NOMO-1 treated with DMSO at 0.1 percent for 48 hours (cell line): ENCODE measurements around the gene JAG1.
"Not testable (repeated sequence)": the region's sequence is repeated elsewhere in the genome, so short reads cannot be mapped to it uniquely, and the experiment has no call there.

Source experiments
- DNase-seq: peaks from one replicate; lab custom pipeline; 2025; ENCODE audit not compliant: unreplicated experiment; lab: John Stamatoyannopoulos, UW

Gene JAG1

DNA sequence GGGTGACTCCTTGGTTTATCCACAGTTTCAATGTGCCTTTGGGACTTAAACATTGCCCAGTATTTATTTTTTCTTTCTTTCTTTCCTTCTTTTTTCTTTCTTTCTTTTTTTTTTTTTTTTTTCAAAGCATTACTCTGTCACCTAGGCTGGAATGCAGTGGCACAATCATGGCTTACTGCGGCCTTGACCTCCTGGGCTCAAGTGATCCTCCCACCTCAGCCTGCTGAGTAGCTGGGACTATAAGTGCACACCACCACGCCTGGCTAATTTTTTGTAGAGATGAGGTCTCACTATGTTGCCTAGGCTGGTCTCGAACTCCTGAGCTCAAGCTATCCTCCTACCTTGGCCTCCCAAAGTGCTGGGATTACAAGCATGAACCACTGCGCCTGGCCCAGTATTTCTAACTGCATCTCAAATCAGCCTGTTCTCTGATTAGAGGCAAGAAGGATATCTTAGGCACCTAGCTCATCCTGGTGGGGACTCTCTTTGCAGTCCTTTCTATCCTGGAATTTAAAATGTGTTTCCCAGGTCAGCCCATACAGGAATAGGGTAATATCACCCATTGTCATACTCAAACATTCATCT lies 56.2 kb downstream of the JAG1 start:
- DNase-seq = not testable (repeated sequence)

DNA sequence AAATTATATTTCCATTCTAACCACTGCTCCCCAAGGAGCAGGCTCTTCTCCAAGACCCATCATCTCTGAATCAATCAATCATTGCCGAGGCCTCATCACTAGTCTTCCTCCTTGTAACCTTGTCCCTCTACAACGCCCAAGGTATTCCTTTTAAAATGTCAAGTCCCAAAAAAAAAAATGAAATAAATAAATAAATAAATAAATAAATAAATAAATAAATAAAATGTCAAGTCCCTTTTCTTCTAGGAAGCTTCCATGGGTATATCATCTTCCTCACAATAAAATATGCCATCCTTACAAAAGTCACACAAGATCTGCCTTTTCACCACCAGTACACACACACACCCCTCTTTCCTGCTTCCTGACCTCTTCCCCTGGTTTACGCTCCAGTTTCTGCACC lies 57.6 kb downstream of the JAG1 start:
- DNase-seq = no peak

DNA sequence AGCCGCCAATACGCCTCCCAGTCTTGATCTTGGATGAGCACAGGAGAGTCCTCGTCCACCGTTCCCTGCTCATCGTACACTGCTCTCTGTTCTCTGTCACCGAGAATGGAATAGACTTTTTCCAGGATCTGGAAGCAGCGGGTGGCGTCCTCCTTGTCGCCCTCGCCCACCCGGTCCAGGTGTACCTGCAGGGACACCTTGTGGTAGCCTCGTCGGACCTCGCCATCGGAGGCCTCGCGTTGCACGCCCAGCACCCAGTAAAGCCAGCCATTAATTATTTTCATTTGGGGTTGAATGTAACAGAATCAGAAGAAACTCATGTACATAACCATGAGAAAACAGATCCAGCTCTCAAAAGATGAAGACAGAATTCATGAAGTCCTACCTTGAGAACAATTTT lies 59.9 kb downstream of the JAG1 start:
- DNase-seq = no peak

GRCh38 chr20:10613426-10613825 lies 60.4 kb downstream of the JAG1 start:
- not testable (repeated sequence) for DNase-seq

DNA sequence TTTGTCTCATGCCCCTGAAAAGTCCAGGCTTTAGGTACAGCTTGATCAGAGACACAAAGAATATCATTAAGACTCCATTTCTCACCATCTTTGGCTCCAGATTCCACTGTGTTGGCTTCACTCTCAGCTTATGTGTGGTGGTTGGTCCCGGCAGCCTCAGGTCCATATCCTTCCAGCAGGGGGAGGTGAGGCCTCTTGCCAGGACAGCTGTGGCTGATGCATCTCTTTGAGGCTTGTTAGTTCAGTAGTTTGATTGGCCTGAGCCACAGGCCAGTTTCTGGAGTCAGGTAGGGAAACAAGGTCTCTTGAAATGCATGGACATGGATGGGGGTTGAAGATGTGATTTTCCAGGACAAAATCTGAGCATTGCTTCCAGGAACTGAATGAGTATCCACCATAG lies 62.4 kb downstream of the JAG1 start:
- no peak for DNase-seq

- no peak for DNase-seq
Observed at GRCh38 chr20:10610251-10610650, 63.5 kb downstream of the JAG1 start.

DNA sequence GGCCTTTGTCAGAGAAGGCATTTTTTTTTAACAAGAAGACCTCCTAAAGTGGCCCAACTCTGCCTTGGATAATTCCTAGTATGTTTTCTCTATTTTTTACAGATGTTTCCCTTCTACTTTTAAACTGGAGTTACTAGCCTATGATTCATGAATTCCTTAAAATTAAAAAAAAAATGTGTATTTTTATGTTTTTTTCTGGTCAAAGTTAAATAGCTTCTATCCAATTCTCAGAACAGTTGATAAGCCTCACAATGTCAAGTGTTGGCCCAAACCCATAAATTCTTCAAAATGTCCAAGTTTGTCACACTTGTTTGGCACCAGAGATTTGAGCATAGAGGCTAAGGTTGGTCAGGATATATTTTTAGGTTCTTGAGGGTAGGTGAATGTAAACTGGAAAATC lies 64.0 kb downstream of the JAG1 start:
- no peak for DNase-seq

- DNase-seq = no peak
Observed at GRCh38 chr20:10609276-10609675, 64.5 kb downstream of the JAG1 start.

DNA sequence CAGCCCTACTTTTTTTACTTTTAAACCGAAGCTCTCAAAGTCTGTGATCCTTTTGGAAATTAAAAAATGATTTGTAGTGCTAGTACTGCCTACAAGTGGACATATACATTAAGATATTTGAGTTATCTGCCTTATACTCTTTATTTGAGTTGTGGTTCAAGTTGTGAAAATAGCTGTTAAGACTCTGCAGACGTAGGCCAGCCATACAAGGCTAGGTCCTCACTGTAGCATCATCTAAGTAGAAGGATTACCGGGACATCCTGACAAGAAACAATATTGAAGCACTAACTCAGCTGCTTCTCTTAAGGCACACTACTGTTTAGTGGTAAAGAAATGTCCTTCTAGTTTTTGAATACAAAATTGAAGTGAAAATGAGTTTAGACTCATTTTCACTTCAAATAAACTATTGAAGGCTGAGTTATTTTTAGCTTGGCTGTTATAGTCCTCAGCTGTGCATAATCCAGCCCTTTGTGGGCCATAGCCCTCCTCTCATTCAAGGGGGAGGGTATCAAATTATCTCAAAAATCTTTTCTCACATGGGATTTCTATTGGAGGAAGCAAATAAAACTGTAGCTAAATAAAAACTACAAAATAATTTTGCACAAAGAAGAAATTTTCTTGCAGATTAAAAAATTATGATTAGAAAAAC lies 68.1 kb downstream of the JAG1 start:
- DNase-seq = no peak

DNA sequence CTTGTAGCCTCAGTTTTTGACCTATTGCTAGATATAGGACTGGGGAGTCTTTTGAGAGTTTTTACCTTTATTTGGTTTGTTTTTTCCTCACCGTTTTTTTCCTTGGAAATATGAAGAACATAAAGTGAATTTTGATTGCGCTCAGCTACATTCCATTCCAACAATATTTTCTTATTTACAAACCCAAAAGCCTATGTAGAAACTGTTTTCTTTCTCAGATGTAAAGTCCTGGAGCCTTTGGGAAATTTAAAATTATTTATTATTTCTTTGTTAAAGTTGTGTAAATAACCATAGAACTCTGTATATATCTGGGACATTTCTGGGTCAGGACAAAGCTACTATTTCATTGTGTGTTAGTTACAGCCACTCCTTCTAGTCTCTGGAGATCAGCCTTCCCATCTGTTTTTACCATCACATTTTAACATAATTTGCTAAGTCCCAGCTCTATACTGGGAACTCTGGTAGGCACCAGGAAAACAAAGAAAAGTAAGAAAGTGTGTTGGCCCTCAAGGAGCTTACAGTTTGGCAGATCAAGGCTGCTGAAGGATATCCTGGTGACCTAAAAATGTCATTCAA lies 68.8 kb downstream of the JAG1 start:
- no peak for DNase-seq

DNA sequence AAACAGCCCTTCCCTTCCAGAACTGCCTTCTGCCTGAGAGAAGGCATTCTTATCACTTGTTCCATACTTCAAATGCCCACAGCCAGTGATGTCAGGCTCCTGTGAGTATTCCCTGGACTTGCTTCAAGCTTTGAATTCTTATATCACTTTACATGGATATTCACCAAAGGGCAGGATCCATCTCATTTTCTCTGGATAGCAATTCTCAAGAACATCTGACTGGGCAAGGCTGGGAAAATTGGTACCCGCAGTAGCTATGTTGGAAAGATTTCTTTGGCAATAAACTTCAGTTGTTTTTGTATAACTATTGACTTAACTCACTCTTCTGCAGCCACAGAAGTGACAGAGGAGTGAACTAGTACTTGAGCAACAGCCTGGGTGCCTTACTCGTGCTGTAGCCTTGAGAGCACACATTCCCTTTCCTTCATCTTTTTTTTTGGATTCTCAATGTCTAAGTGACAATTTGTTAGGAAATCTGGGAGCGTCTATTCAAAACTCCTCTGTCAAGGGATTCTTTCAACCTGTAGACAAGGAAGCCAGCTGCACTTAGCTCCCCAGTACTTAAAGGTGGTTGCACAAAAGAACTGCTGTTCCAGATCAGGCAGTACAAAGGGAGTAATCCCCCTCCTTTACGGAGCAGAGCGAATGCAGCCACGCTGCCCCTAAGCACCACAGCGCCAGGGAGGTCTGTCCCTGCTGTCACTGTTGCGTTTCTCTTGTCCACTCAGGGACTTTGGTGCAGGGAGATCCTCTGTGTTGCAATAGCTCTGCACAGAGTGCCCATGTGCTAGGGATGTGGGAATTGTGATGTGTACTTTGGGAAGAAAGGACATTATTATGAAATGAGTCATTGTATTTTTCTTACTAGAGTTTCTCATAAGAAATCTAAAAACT lies 69.6 kb downstream of the JAG1 start:
- DNase-seq = no peak

DNA sequence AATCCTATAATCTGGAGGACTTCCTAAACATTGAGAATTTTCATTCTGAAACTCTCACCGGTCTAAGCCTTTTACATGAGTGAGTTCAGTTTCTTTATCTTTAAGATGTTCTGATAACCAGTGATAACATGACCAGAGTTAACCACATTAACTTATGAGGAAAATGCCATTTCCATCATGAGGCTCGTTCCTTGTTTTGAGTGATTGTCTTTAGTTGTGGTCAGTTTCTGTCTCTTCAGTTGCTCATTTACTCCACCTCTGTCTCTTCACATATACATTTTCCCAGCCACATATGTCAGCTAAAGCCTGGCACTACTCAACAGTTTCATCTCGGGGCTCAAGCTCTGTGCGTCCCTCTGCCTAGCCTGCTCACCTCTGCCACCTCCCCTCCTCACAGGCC lies 70.4 kb downstream of the JAG1 start:
- DNase-seq = no peak

GRCh38 chr20:10602221-10602871 lies 71.5 kb downstream of the JAG1 start:
- DNase-seq = no peak

DNA sequence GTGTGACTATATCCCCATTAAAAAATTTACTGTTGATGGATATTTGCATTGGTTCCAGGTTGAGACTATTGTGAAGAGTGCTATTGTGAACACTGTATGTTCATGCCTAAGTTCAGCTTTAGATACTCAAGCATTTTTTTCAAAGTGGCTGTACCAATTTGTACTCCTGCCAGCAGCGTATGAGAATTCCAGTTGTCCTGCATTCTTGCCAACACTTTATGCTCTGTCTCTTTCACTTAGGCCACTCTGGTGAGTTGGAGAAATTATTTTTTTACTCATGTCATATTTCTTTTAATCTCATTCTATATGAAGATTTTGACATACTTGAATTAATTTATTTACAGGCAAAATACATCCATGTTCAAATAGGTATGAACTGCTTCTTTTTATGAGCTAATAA lies 76.2 kb downstream of the JAG1 start:
- DNase-seq = no peak

GRCh38 chr20:10596710-10597121 lies 77.1 kb downstream of the JAG1 start:
- DNase-seq = no peak

DNA sequence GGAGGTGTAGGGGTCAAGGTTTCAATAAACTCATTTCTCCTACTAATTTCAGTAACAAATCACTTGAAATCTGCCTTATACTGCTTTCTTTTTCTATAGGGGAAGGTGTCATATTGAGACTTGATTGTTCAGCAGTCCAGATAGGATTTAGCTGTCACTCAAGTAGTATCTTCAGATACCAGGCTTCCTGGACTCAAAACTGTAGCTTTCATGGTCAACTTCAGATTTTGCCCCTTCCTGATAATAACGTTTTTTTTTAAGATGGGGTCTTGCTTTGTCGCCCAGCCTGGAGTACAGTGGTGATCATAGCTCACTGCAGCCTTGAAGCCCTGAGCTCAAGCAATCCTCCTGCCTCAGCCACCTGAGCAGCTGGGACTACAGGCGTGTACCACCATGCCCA lies 77.8 kb downstream of the JAG1 start:
- DNase-seq = no peak

- no peak for DNase-seq
Observed at GRCh38 chr20:10595266-10595665, 78.5 kb downstream of the JAG1 start.

DNA sequence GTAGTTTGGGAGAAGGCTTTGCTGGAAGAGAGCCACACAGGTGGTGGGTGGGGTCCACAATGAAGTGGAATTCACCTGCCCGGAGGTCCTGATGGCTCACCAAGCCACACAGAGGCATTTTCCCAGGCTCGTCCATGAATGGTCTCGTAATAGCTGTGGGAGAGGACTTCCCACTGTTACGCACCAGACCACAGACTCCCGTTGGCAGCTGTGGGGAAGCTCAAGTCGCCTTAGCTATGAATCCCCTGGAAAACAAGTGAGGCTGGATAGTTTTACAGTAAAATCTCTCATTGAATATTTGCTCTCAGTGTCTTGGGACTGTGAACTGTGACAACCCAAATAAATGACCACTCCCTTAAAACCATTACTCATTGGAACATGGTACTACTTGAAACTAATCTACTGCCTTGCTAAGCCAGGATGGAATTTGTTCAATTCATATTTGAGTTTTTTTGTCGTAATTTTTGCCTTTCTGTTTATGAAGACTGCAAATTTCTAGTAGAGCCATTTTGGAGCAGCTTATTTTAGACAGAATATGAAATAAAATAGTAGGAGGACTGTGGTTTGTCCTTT lies 79.4 kb downstream of the JAG1 start:
- DNase-seq = no peak

GRCh38 chr20:10591946-10592521 lies 81.8 kb downstream of the JAG1 start:
- no peak for DNase-seq

GRCh38 chr20:10590950-10591671 lies 82.7 kb downstream of the JAG1 start:
- DNase-seq = no peak
